Measurements from ENCODE around the gene RGS6.

Gene RGS6

GRCh38 chr14:72513965-72514659 lies 581.9 kb downstream of the RGS6 start:
- DNase-seq: peak in 1 of 2 donors; percentile 22

DNA sequence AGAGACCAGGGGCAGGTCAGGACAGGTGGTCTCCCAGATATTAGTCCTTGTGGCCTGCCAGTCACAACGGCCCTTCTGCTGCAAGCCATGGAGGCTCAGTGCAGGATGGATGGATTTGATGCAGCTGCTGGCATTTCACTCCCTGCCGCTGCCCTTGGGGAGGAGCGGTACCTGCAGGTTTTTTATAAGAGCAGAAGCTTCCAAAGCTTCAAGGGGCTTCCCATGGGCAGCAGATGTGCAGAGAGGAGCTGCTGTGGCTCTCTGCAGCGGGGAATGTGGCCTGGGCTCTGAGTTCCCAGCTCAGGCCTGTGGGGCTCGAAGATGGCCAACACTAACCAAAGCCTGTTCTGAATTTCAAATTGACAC lies 582.4 kb downstream of the RGS6 start:
- DNase-seq: no peak

- no peak for DNase-seq
Observed at GRCh38 chr14:72515779-72516770, 583.8 kb downstream of the RGS6 start.

GRCh38 chr14:72516936-72517700 lies 584.9 kb downstream of the RGS6 start:
- peak; percentile 76 to 78 for DNase-seq

DNA sequence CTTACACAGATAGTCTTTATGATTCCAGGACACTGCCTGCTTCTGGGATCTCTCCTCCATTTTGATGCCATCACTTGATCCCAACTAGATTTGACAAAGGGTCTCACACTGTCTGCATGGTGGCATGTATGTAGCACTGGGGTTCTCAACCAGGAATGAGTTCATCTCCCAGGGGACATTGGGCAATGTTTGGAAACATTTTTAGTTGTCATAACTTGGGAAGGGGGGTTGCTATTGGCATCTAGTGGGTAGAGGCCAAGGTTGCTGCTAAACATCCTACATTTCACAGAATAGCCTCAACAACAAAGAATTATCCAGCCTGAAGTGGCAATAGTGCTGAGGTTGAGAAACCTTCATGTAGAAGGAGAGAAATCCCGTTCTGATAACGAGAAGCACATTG lies 585.5 kb downstream of the RGS6 start:
- DNase-seq: no peak

- DNase-seq: peak; percentile 43
Observed at GRCh38 chr14:72518809-72519377, 586.7 kb downstream of the RGS6 start.

GRCh38 chr14:72519543-72519942 lies 587.3 kb downstream of the RGS6 start:
- no peak for DNase-seq

- DNase-seq: no peak
Observed at GRCh38 chr14:72521045-72521444, 588.8 kb downstream of the RGS6 start.

DNA sequence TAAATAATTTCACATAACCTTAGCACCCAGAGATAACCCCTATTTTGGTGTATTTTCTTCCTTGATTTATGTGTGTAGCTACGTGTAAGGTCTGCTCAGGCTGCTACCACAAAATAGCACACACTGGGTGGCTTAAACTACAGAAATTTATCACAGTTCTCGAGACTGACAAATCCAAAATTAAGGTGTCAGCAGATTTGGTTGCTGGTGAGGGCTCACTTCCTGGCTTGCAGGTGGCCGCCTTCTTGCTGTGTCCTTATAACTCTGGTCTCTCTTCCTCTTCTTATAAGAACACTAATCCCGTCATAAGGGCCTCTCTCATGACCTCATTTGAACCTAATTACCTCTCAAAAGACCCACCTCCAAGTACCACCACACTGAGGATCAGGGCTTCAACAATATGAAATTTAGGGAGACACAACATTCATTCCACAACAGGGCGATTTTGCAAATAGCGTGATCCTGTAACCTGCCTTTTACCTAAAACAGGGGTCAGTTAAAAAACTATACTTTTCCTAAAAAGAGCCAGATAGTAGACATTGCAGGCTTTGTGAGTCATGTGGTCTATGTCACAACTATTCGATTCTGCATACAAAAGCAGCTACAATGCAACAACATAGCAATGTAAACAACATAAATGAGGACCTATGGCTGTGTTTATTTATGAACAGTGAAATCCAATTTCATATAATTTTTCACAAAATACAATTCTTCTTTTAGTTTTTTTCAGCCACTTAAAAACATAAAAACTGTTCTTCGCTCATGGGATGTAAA lies 589.9 kb downstream of the RGS6 start:
- DNase-seq: no peak

GRCh38 chr14:72522847-72523246 lies 590.6 kb downstream of the RGS6 start:
- DNase-seq: no peak

DNA sequence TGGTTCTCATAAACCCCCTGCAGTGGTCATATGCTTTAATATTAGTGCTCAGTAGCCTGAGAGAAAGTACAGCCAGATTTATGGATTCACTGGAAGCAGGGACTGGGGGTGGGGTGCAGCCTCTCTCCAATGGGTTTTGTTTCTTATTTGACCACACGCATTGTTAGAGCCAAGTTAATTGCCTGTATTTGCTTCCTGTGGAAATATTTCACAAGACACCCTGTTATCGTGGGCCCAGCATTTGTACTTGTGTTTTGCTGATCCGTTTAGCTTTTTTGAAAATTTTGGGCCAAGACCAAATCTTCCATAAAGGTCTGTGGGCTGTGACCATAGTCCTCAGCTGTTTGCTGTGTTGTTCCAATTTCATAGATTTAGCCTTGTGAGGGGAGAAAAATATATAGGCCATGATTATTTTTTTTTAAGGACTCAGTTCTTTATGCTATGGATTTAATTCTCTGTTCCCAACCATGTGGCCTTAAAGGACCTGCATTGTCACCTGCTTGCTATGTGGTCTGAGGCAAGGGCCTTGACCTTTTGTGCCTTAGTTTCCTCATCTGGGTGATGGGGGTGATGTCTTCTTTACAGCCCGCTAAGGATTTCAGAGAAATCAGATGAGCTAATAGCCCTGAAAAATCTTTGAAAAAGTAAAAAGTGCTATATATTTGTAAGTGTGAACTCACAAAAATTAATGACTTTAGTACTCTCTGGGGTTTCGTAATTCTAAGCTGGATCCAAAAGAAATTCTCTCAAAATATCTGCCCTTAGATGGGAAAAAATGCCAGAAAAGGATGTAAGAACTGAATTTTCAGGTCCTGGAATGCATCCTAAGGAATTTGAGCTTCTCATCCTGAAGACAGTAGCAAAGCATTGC lies 591.4 kb downstream of the RGS6 start:
- DNase-seq: no peak

- DNase-seq: no peak
Observed at GRCh38 chr14:72524295-72524629, 592.0 kb downstream of the RGS6 start.

DNA sequence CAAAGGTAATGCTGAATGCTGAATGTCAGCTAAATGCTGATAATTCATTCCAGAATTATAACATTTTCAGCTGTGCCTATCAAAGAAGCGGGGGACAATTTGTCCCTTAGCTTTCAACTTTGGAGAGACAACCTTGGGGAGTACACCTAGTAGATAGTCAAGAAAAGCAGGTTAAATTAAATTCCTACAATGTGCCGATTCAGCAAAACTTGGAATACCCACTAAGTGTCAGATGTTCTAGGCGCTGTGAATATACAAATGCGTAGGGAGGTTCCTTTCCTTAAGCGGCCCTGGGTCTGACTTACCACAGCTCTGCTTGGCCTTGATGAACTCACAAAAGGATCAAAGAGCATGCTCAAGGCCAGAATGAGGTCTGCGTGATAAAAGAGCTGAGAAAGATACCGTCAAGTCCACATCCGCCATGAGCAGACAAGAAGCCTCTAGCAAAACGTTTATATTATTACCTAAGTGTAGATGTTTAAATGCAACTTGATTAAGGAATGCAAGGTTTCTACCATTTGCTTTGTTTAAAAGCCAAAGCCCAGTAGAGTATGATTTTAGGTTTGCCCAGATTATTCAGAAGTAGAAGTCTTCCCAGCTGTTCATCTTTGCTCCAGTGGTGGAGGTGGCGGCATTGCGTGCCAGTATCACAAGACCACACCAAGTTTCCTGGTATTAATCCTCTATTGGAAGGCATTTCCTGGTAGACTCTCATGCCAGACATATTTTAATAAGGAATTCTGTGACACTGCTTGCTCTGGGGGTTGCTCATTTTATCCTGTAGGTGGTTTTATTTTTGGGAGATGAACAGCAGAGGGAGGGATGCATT lies 593.1 kb downstream of the RGS6 start:
- DNase-seq: no peak

GRCh38 chr14:72527591-72527990 lies 595.4 kb downstream of the RGS6 start:
- DNase-seq: no peak

DNA sequence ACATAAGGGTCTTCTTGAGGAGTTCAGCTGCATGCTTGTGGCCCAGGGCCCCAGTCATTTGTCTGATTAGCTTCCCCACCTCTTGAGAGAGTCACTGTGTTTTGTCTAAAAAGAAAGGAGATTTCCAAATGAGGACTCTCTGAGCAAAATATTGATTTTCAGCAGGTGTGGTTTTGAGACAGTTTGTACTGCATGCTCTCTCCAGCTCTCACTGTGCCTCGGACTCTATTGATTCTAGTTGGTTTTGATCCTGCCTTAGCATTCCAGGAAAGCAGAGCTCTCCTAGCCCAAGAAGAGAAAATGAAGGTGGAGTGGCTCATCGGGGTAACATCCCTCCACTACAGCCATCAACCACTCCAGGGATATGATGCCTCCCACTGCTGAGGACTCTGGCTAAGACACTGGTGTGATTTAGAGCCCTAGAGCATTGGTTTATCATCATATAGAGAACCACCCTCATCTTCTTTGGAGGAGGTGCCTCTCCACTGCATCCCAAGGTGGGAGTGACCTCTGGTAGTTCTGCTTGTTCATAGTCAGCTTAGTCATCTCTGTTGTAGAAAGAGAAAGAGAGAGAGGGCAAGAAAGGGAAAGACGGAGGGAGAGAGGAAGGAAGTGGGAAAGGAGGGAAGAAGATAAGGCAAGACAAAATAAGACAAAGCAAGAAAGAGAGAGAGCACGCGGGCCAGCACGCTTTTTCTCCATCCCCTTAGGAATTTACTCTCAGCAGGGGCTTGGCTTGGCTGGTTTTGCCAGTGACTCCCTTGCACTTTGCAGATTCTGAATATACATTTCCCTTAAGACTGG lies 596.0 kb downstream of the RGS6 start:
- DNase-seq: no peak

DNA sequence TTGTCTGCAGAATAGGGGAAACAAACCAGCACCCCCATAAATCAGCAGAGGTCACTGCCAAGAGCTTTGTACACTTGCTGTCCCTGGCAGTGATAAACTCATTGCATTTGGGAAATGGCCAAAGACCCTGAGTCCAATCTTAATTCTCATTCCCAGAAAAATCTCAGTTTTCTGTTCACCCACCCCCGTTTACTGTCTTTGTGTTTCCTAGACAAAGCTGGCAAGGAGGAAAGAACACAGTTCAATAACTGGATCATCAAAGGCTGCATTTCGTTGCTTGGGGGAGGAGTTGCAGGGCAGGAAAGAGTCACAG lies 596.6 kb downstream of the RGS6 start:
- DNase-seq: no peak

DNA sequence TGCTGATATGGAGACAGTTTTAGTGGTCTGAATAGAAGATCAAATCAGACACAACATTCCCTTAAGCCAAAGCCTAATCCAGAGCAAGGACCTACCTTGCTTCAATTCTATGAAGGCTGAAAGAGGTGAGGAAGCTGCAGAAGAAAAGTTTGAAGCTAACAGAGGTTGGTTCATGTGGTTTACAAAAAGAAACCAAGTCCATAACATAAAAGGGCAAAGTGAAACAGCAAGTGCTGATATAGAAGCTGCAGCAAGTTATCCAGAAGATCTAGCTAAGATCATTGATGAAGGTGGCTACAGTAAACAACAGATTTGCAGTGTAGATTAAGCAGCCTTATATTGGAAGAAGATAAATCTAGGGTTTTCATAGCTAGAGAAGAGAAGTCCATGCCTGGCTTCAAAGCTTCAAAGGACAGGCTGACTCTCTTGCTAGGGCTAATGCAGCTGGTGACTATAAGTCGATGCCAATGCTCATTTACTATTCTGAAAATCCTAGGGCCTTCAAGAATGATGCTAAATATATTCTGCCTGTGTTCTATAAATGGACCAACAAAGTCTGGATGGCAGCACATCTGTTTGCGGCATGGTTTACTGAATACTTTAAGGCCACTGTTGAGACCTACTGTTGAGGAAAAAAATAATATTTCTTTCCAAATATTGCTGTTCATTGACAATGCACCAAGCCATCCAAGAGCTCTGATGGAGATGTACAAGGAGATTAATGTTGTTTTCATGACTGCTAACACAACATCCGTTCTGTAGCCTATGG lies 600.6 kb downstream of the RGS6 start:
- DNase-seq: peak in 1 of 2 donors; percentile 13

GRCh38 chr14:72535485-72535884 lies 603.3 kb downstream of the RGS6 start:
- peak in 1 of 2 donors; percentile 35 for DNase-seq

- no peak for DNase-seq
Observed at GRCh38 chr14:72538387-72538786, 606.2 kb downstream of the RGS6 start.

All from CD4-positive, alpha-beta T cell treated with Interleukin-1 beta for 1 hour (primary cell).